Islet of Langerhans (tissue), 1 donor: ENCODE results near the gene ABCB1.

Experiments
- FAIRE-seq: peaks from one replicate; lab custom pipeline; 2011; peaks lifted over from hg19 to GRCh38; lab: Jason Lieb, UNC

The ABCB1 gene

DNA sequence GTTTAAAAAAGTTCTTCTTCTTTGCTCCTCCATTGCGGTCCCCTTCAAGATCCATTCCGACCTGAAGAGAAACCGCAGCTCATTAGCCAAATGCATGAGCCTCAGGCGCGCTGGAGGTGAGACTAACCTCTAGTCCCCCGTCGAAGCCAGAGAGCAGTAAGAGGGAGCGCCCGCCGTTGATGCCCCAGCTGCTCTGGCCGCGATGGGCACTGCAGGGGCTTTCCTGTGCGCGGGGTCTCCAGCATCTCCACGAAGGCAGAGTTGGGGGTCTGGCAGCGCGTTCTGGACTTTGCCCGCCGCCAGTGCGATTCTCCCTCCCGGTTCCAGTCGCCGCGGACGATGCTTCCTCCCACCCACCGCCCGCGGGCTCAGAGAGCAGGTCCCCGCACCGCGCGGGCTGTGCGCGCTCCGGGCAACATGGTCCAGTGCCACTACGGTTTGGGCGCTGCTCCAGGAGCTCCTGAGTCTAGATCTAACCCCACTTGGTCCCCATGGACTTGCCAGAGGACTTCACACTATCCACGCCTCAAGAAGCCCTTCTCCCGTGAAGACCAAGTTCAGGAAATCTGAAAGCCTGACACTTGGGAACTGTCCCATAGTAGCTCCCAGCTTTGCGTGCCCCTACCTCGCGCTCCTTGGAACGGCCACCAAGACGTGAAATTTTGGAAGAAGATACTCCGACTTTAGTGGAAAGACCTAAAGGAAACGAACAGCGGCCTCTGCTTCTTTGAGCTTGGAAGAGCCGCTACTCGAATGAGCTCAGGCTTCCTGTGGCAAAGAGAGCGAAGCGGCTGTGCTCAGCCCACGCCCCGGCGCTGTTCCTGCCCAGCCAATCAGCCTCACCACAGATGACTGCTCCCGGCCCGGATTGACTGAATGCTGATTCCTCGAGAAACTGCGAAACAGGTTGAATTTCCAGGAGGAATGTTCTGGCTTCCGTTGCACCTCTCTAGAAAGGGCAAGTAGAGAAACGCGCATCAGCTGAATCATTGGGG lies at the start of gene ABCB1:
ABCB1 (minus strand) TSS at position 755 of the 995 bp plus-strand sequence; CDS start at position 55, 700 bp downstream.
- FAIRE-seq: peak; percentile 58

GRCh38 chr7:87648316-87648715 lies 47.6 kb upstream of the ABCB1 start:
- FAIRE-seq: no peak

DNA sequence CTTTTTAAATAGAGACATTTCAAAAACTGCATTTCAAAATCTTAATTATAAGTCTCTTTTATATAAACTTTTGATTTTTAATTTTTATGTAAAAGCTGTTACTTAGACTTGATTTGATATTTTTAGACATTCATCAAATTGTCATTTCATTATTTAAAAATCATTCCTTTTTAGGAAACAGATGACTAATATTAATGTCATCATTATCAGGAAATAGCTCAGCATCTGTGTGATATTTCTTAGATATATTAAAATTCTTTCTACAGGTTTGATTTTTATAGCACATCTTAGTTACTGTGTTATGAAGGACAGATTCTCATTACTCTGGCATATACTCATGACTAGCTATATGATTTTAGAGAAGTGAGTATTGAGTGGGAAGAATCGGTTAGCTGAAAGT lies 44.8 kb upstream of the ABCB1 start:
- no peak for FAIRE-seq

DNA sequence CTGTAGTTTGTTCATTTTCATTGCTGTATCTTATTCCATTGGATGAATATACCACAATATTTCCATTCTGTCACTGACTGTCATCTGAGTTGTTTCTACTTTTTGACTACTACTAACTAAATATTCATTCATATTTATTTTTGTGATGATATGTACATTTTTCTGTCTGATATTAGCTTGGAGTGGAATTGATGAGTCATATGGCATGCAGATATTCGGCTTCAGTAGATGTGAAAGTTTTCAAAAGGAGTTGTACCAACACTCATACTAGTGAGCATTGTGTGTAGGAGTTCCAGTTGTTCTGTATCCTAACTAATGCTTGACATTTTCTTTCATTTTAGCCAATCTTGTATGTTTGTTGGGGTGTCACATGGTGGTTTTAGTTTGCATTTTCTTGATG lies 35.2 kb upstream of the ABCB1 start:
- no peak for FAIRE-seq

DNA sequence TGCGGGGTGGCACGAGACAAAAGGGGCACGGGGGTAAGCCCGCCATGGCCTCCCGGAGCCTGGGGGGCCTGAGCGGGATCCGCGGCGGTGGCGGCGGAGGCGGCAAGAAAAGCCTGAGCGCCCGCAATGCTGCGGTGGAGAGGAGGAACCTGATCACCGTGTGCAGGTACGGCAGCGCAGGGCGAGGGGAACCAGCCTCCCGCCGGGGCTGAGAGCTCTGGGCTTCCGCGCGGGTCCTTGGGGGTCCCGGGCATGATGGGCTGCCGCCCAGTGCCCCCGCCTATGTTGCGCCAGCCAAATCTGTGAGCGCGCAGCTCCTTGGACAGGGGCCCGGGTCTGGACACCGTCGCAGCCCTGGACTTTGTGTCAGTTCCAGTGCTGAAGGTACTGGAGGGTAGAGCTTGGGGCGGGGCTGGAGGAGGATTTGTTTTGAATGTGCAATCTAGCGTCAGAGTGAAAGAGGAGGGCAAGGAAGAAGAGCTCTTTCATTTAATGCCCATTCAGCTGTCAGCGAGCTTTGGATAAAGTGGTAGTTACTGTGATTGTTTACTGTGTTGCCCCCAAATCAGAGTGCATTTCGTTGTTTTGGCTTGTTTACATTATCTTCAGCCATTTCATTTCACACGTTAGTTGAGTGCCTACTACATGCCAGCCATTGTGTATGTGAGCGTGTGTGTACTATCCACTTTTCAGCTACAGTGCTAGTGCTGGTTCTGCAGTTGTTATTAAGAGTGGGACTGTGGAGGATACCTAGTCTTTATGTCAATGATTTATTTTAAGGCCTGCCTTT lies 28.3 kb upstream of the ABCB1 start:
- FAIRE-seq: no peak

DNA sequence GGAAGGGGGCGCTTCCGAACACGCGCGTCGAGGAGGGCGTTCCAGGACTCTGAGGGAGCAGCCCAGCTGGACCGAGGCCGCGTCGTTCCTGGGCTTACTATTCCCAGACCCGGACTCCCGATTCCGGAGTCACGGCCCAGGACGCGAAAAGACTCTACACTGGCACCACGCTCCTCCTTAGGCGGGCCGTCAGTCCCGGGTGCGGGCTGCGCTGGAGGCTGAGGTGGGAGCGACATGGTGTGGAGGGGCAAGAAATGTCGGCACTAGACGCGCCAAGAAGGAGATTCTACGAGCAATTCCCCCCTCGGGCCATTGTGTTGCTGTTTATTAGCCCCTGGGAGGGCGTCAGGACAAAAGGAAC lies 26.9 kb upstream of the ABCB1 start:
- no peak for FAIRE-seq

GRCh38 chr7:87625101-87625500 lies 24.4 kb upstream of the ABCB1 start:
- FAIRE-seq: no peak

DNA sequence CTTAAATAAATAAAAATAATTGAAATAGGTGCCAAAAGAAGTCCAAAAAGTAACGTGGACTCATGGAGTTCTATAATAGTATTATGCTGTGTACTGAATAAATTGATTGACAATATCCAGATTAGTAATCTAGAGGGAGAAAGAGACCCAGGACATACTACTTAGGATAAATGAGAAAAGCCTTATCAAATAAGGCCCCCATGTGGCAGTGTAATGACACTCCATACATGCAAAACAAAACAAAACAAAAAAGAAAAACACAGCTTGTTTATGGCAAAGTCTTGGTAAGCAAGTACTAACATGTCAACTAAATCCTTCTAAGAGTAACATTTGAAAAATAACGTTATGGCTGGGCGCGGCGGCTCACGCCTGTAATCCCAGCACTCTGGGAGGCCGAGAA lies 23.9 kb upstream of the ABCB1 start:
- FAIRE-seq: no peak

DNA sequence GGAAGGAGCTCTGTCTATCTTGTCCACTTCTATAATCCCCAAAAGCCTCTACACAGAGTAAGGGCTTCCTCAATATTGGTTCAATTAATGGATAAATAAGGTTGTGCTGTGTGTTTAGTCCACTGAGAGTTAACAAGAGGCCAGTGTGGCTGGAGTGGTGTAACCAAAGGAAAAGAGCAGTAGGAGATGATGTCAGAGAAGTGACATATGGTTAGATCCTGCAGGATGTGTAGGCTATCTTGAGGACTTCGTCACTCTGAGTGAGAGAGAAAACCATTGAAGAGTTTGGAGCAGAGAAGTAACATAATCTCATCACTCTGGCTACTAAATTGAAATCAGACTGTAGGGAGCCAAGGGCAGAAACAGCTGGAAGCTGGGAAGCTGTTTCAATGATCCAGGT lies 14.5 kb upstream of the ABCB1 start:
- FAIRE-seq: no peak

DNA sequence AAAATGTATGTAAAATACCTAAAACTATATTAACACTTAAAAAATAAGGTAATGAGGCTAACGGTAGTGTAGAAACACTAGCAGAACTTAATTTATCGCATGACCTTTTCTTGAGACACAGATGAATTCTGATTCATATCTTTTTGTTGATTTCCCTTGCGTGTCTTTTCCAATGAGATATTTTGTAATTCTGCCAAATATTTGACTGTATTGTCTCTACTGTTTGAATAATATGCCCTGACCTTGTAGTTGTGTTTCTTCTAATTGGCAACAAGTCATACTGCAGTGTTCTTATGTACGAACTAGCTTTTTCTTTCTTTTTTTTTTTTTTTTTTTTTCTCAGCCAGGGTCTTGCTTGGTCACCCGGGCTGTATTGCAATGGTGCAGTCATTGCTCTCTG lies 9.2 kb upstream of the ABCB1 start:
- no peak for FAIRE-seq

DNA sequence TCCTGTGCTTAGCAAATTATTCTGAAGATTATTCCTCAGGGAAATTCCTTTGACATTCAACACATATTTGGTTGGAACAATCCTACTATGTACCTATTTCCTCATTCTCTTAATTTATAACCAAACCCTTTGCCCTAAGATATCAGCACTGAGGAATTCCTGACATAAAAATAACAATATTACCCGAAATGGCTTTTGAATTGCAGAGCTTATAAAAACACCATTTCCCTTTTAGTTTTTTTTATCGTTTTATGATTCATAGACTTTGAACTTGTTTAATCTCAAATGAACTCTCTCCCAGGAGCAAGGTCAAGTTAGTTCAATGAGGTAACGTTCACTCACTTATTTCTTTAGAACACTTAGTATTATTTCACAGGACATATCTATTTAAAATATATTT lies 7.7 kb upstream of the ABCB1 start:
- FAIRE-seq: peak; percentile 13

DNA sequence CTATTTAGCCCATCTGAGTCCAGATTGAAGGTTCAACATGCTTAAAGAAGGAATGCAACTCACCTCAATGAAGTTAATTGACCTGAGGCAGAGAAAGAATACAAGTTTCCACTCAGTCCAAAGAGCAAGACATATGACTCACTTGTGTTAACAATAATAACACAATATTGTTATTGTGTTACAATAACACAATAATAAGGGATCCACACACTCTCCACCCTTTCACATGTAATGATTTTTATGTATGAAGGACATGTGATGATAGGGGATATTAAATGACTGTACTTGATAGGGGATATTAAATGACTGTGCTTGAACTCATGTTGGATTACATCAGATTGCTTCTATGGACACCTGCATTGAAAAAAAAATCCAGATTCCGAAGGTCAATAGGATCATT lies 3.6 kb upstream of the ABCB1 start:
- FAIRE-seq: no peak

DNA sequence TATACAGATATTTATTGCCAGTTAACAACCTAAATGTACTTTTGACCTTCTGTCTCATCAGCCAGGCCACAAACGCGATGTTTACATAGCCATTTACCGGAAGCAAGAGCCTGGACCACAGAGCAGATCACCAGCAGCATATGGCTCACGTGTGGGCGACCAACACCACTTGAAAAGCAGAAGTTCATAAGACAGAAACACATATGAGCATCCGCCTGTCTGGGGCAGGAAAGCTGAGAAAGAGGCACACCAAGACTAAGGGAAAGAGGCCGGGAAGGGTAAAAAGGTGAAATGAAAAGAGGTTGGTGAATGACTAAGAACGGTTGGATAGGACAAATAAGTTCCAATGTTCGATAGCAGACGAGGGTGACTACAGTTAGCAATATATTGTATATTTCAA lies 1.3 kb downstream of the ABCB1 start:
- no peak for FAIRE-seq

DNA sequence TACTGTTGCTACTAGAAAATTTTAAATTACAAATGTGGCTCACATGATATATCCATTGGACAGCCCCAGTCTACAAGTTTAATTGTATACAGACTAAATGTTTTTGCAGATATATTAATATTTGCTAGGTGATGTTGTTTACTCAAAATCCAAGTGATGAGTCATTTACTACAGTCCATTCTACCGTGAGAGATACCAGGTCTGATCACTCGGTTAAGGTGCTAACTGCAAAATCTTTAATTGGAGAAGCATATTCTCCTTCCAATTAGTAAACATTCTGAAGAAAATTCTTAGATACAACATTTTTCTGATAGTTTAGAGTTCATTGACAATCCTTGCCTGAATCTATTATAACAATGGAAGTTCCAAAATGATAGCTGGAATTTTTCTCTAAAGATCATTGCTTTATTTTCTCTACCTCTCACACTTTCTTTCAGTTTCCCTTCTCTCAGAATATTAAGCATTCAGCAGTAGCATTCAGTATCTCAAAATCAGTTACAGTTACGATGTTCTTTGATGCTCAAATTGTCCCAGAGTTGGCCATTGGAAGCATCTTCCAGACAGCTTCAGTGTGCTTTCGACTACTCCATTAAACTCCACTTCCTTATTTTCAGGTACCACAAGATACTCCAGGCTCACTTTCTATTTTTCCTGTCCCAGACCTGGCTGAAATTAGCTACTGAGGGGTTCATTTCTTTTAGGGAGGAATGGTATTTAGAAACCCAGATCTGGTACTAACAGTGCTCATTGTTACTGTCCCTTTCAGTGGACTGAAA lies 2.3 kb downstream of the ABCB1 start:
- FAIRE-seq: peak; percentile 92

DNA sequence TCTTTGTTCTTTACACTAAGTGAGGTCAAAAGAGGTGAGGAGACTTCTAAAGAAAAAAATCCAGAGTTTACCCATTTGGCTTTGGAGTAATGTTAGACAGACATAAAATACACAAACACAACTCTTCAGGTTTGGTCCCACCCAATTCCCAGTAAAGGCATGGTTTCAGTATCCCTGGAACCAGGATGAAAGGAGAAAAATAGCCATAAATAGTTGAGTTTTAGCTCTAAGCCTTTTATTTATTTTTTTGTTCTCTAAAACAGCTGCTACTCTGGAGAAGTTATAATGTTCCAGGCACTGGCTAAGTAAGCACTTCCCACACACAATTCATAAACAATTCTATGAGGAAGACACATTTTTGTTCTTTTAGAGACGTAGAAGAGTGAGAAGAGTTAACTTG lies 4.0 kb downstream of the ABCB1 start:
- FAIRE-seq: no peak

DNA sequence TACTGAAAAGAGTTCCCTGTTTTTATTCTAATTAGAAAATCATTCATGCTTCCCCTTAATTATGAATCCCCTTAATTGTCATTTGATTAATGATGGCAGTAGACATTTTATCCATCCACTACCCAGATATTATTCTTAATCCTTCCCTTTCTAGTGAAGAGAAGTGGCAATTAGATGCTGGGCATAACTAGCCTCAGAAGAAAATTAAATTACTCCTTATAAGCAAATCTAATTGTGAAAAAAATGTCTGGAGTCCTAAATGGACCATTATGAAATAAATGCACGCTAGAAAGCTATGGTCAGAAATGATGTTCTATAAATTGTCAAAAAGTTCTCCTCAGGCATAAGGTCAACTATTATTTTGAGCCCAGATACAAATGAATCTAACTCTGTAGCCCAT lies 4.5 kb downstream of the ABCB1 start:
- FAIRE-seq: no peak

DNA sequence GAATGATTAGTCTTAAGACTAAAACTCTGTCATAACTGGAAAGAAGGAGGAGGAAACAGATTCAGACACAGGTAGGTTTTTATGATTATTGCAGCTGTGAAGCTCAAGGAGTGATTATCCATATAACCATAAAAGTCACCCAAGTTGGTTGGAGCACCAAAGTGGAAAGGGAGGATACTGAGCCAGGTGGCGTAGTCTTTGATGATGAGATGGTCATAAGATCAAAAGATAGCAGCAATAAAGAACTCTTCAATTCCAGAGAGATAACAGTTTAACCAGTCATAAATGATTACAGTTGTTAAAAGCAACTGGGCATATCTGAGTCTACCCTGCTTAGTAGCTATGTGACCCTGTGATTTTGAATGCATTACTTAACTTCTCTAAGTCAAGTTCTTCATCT lies 8.4 kb downstream of the ABCB1 start:
- no peak for FAIRE-seq

GRCh38 chr7:87591211-87591610 lies 9.5 kb downstream of the ABCB1 start:
- no peak for FAIRE-seq

DNA sequence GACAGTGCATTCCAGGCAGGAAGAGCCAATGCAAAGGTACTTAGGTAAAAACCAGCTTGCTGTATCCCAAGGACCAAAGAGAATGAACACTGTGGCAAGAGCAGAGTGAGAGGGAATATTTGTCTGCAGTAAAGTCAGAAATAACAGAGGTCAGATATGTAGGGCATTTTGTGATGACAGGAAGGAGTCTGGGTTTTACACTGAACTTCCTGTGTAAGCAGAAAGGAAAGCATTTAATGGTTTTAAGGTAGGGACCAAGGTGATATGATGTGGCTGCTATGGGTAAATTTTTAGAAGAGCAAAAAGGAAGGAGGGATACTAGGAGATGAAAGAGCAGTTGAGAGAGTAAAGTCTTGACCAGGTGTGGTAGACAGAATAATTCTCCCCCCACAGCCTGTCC lies 10.1 kb downstream of the ABCB1 start:
- FAIRE-seq: no peak

DNA sequence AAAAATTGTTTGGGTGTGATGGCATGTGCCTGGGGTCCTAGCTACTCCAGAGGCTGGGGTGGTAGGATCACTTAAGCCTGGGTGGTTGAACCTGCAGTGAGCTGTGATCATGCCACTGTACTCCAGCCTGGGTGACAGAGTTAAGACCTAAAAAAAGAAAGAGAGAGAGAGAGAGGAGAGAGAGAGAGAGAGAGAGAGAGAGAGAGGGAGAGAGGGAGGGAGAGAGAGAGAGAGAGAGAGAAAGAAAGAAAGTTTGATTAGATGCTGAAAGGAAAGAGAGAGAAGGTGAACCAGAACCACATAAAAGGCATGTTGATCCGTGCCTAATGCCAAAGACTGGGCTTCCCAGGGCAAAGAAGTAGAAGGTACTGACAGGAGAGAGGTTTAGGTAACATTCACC lies 11.1 kb downstream of the ABCB1 start:
- FAIRE-seq: no peak

DNA sequence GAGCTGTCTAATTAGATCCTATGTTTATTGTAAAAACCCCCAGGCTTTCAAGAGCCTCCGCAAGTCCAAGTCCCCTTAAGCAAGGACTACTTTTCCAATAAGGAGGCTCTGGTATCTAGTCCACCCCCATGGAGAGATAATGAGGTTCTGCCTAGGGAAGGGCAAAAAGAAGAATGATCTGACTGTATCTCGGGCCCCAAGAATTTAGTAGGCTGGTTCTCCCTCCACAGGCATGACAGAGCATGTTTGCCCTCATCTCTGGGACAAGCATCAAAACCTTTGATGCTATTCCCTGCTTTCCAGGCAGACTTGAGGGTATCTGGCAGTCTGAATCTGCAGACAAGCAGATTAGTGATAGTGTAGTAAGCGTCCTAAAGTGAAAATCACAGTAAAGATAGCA lies 19.0 kb downstream of the ABCB1 start:
- no peak for FAIRE-seq

GRCh38 chr7:87580636-87581035 lies 20.0 kb downstream of the ABCB1 start:
- FAIRE-seq: no peak

- no peak for FAIRE-seq
Measured at GRCh38 chr7:87575521-87575920, 25.2 kb downstream of the ABCB1 start.
